ENCODE data around the gene FIGNL1. TPM values are rescaled to one million over a fixed set of nuclear protein-coding genes. Genes with fewer than 3 reads are reported as not detected.

The FIGNL1 gene
- total RNA-seq, 2 experiments from 2014 or later = 10.4 to 11.5 TPM

- Histone ChIP-seq H3K36me3 (ENCODE audit: insufficient read depth, low read length) (peaks cover 95% of the 10 kb centered on the region), H3K27ac (ENCODE audit: low read depth in 1 of 2, low read length in 2 of 2) (peak overlapping the region; percentile 69 to 81), H3K27me3 (ENCODE audit: control insufficient read depth in 1 of 2, insufficient read depth in 2 of 2, low read length in 2 of 2) (no peaks in the 10 kb centered on the region), H3K9me3 (ENCODE audit: control insufficient read depth in 1 of 2, insufficient read depth in 1 of 2, low read length in 2 of 2) (no peaks in the 10 kb centered on the region), H3K4me1 (ENCODE audit: insufficient read depth, low read length) (peaks cover 47% of the 10 kb centered on the region), H3K4me3 (ENCODE audit: low read length) (no peak overlapping the region)
- POLR2A ChIA-PET = interaction anchor here (1.0 to 1.5 kb wide), 5 partner anchors 9 to 31 kb away, joined by 3 to 5 read pairs (median 3); no protein-coding TSS in a partner anchor
- ATAC-seq (ENCODE audit: poor library complexity) = no peak
- intact Hi-C loops (cut with DNase I, micrococcal nuclease) = no loop called here
- Mint-ChIP-seq H3K4me1 (ENCODE audit: low read depth) (peaks cover 82% of the 10 kb centered on the region), H3K9me3 (no peaks in the 10 kb centered on the region), H3K27ac (peak overlapping the region; percentile 94), H3K36me3 (ENCODE audit: low read depth) (peaks cover 91% of the 10 kb centered on the region), H3K4me3 (no peak overlapping the region), H3K27me3 (no peaks in the 10 kb centered on the region)
- CTCF ChIA-PET = interaction anchor here (0.9 to 2.4 kb wide), 3 partner anchors 20 to 193 kb away, joined by 3 to 11 read pairs (median 8); no protein-coding TSS in a partner anchor
- DNase-seq = peak in 1 of 14 experiments; percentile 51
- TF ChIP-seq CTCF (IDR thresholded peaks at IDR 0.05) = no peak
Observed at GRCh38 chr7:50397971-50398324, 52.2 kb downstream of the FIGNL1 start.

GRCh38 chr7:50397320-50397970 is 52.7 kb downstream of the FIGNL1 start:
- Mint-ChIP-seq H3K4me1 (ENCODE audit: low read depth) (peaks cover 82% of the 10 kb centered on the region), H3K4me3 (no peak overlapping the region), H3K36me3 (ENCODE audit: low read depth) (peaks cover 91% of the 10 kb centered on the region), H3K27ac (peak overlapping the region; percentile 94), H3K9me3 (no peaks in the 10 kb centered on the region), H3K27me3 (no peaks in the 10 kb centered on the region)
- ATAC-seq (ENCODE audit: poor library complexity) (peak; percentile 35), DNase-seq (peak in 3 of 14 experiments; percentile 65 to 79 (median 79))
- no peak overlapping the region for H3K4me3 ChIP-seq (ENCODE audit: low read length)
- no peaks in the 10 kb centered on the region for H3K27me3 ChIP-seq (ENCODE audit: control insufficient read depth in 1 of 2, insufficient read depth in 2 of 2, low read length in 2 of 2)
- H3K27ac ChIP-seq (ENCODE audit: low read depth in 1 of 2, low read length in 2 of 2) = peak overlapping the region; percentile 69 to 81
- no peak for TF ChIP-seq CTCF (IDR thresholded peaks at IDR 0.05)
- no peaks in the 10 kb centered on the region for H3K9me3 ChIP-seq (ENCODE audit: control insufficient read depth in 1 of 2, insufficient read depth in 1 of 2, low read length in 2 of 2)
- CTCF ChIA-PET = interaction anchor here (0.9 to 2.4 kb wide), 3 partner anchors 21 to 192 kb away, joined by 3 to 11 read pairs (median 8); no protein-coding TSS in a partner anchor
- intact Hi-C loops (cut with DNase I, micrococcal nuclease) = no loop called here
- POLR2A ChIA-PET = interaction anchor here (0.6 to 1.5 kb wide), 7 partner anchors 8 to 252 kb away, joined by 3 to 5 read pairs (median 3); no protein-coding TSS in a partner anchor
- H3K4me1 ChIP-seq (ENCODE audit: insufficient read depth, low read length) = peaks cover 52% of the 10 kb centered on the region
- H3K36me3 ChIP-seq (ENCODE audit: insufficient read depth, low read length) = peaks cover 95% of the 10 kb centered on the region

DNA sequence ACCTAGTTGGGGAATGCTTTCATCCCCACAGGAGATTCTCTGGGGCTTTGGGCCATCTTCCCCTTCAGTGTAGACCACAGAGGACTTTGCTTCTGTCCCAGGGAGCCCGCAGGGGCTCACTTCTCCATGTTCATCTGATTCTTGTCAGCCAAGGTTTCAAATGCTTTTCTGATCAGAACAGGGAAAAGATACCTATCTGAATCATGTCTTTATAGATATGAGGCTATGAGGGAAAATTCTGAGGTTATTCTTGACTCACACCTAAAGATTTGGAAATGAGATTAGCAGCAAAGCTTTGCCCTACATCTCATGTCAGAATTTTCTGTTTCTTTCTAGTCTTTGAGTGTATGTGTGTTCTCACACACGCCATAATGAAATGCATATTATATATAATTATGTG is 53.3 kb downstream of the FIGNL1 start:
- Mint-ChIP-seq H3K27me3 (no peaks in the 10 kb centered on the region), H3K36me3 (ENCODE audit: low read depth) (peaks cover 91% of the 10 kb centered on the region), H3K4me3 (peak overlapping the region; percentile 52), H3K27ac (peak overlapping the region; percentile 94), H3K4me1 (ENCODE audit: low read depth) (peaks cover 82% of the 10 kb centered on the region), H3K9me3 (no peaks in the 10 kb centered on the region)
- TF ChIP-seq CTCF (IDR thresholded peaks at IDR 0.05) = no peak
- Histone ChIP-seq H3K27me3 (ENCODE audit: control insufficient read depth in 1 of 2, insufficient read depth in 2 of 2, low read length in 2 of 2) (no peaks in the 10 kb centered on the region), H3K4me3 (ENCODE audit: low read length) (no peak overlapping the region), H3K4me1 (ENCODE audit: insufficient read depth, low read length) (peaks cover 58% of the 10 kb centered on the region), H3K36me3 (ENCODE audit: insufficient read depth, low read length) (peaks cover 95% of the 10 kb centered on the region), H3K9me3 (ENCODE audit: control insufficient read depth in 1 of 2, insufficient read depth in 1 of 2, low read length in 2 of 2) (no peaks in the 10 kb centered on the region), H3K27ac (ENCODE audit: low read depth in 1 of 2, low read length in 2 of 2) (peak overlapping the region; percentile 72 to 81)
- DNase-seq = peak in 3 of 14 experiments; percentile 31 to 60 (median 56)
- peak; percentile 22 for ATAC-seq (ENCODE audit: poor library complexity)
- ChIA-PET CTCF (interaction anchor here (2.1 to 2.4 kb wide), 2 partner anchors 21 to 28 kb away, joined by 8 to 11 read pairs; no protein-coding TSS in a partner anchor), POLR2A (interaction anchor here (0.6 to 1.5 kb wide), 6 partner anchors 19 to 252 kb away, joined by 3 to 5 read pairs (median 3); no protein-coding TSS in a partner anchor)
- intact Hi-C loops (cut with DNase I, micrococcal nuclease) = no loop called here
